PFSK-1 (cell line): ENCODE measurements around the gene VAMP4.

Source experiments
- FOXP2 ChIP-seq: optimal IDR thresholded peaks from 2 replicates; pipeline ENCODE3; 2011; ENCODE audit warnings: borderline replicate concordance, control low read depth, inconsistent platforms; ENCODE audit not compliant: insufficient read depth; ENCODE audit errors: extremely low read length, extremely low read depth
- POLR2AphosphoS5 ChIP-seq: IDR thresholded peaks from 2 replicates; pipeline ENCODE4 v1.6.1; 2012; ENCODE audit warnings: low read depth, mild to moderate bottlenecking, control low read depth, low read length, moderate library complexity
- SIN3A ChIP-seq: IDR thresholded peaks from 2 replicates; pipeline ENCODE4 v1.6.1; 2012; ENCODE audit warnings: mild to moderate bottlenecking, low read length, moderate library complexity, borderline replicate concordance; ENCODE audit not compliant: insufficient read depth
- TAF1 ChIP-seq: IDR thresholded peaks from 2 replicates; pipeline ENCODE4 v1.6.1; 2012; ENCODE audit warnings: low read length, control low read depth, borderline replicate concordance; ENCODE audit not compliant: insufficient read depth
- TF ChIP-seq, protein P1 (sequence below), 2 experiments: IDR thresholded peaks; 2 replicates each; pipeline versions ENCODE4 v1.6.1 to v1.8.0; 2011 to 2012; ENCODE audit warnings: low read depth in 2 of 2, low read length in 2 of 2, control low read depth in 1 of 2, inconsistent platforms in 1 of 2, mild to moderate bottlenecking in 1 of 2, moderate library complexity in 1 of 2; ENCODE audit not compliant: insufficient read depth in 1 of 2

The VAMP4 gene

GRCh38 chr1:171754353-171754705 lies 12.5 kb upstream of the VAMP4 start:
- TF ChIP-seq, protein P1, sequence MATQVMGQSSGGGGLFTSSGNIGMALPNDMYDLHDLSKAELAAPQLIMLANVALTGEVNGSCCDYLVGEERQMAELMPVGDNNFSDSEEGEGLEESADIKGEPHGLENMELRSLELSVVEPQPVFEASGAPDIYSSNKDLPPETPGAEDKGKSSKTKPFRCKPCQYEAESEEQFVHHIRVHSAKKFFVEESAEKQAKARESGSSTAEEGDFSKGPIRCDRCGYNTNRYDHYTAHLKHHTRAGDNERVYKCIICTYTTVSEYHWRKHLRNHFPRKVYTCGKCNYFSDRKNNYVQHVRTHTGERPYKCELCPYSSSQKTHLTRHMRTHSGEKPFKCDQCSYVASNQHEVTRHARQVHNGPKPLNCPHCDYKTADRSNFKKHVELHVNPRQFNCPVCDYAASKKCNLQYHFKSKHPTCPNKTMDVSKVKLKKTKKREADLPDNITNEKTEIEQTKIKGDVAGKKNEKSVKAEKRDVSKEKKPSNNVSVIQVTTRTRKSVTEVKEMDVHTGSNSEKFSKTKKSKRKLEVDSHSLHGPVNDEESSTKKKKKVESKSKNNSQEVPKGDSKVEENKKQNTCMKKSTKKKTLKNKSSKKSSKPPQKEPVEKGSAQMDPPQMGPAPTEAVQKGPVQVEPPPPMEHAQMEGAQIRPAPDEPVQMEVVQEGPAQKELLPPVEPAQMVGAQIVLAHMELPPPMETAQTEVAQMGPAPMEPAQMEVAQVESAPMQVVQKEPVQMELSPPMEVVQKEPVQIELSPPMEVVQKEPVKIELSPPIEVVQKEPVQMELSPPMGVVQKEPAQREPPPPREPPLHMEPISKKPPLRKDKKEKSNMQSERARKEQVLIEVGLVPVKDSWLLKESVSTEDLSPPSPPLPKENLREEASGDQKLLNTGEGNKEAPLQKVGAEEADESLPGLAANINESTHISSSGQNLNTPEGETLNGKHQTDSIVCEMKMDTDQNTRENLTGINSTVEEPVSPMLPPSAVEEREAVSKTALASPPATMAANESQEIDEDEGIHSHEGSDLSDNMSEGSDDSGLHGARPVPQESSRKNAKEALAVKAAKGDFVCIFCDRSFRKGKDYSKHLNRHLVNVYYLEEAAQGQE (IDR thresholded peaks at IDR 0.05; ENCODE audit: insufficient read depth in 1 of 2, low read depth in 2 of 2, low read length in 2 of 2), result no peak
- TF ChIP-seq POLR2AphosphoS5, result no peak
- no peak for TF ChIP-seq TAF1
- no peak for TF ChIP-seq FOXP2
- TF ChIP-seq SIN3A, result no peak

GRCh38 chr1:171753685-171754352 lies 12.0 kb upstream of the VAMP4 start:
- TF ChIP-seq POLR2AphosphoS5 (no peak), TAF1 (no peak), FOXP2 (no peak), SIN3A (no peak)
- TF ChIP-seq, protein P1 (IDR thresholded peaks at IDR 0.05; ENCODE audit: insufficient read depth in 1 of 2, low read depth in 2 of 2, low read length in 2 of 2), result no peak

- no peak for TF ChIP-seq FOXP2
- TF ChIP-seq SIN3A, result no peak
- TF ChIP-seq, protein P1 (IDR thresholded peaks at IDR 0.05; ENCODE audit: insufficient read depth in 1 of 2, low read depth in 2 of 2, low read length in 2 of 2), result no peak
- TF ChIP-seq POLR2AphosphoS5, result no peak
- TF ChIP-seq TAF1, result no peak
Observed at GRCh38 chr1:171753182-171753581, 11.3 kb upstream of the VAMP4 start.

- no peak for TF ChIP-seq FOXP2
- no peak for TF ChIP-seq SIN3A
- TF ChIP-seq POLR2AphosphoS5, result no peak
- no peak for TF ChIP-seq TAF1
- TF ChIP-seq, protein P1 (IDR thresholded peaks at IDR 0.05; ENCODE audit: insufficient read depth in 1 of 2, low read depth in 2 of 2, low read length in 2 of 2), result no peak
Observed at GRCh38 chr1:171751221-171751620, 9.4 kb upstream of the VAMP4 start.
